Anterior cingulate cortex (tissue), 58 donors: ENCODE data around the gene PRKG1.

ENCODE experiments used
- DNase-seq, 58 donors: peaks; one replicate each; lab custom pipeline; 2025; lab: John Stamatoyannopoulos, UW

Gene PRKG1

GRCh38 chr10:52248697-52249306 is 1174.5 kb downstream of the PRKG1 start:
- no peak for DNase-seq

DNA sequence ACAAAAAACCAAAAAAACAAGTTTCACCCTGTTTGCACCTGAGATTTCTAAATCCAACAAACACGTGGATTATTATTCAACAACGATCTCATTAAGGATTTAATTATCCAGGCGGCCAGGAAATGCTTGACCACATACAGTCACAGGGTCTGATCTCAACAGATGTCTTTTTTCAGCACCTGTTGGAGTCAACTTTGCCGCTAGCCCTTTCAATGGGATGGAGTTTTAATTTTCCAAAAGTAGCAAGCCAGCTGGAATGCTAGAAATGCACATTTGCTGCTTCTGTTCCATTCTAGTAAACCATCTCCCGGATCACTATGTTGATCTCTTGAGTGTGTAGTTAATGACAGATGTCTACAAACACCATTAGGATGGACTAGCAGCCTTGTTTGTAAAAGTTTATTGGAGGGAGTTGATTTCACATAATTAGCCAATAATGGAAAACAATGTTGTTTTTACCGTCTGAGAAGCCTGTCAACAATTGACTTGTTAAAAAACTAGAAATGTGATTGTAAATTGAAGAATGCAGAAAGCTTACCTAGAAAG is 1175.6 kb downstream of the PRKG1 start:
- DNase-seq, result no peak

DNA sequence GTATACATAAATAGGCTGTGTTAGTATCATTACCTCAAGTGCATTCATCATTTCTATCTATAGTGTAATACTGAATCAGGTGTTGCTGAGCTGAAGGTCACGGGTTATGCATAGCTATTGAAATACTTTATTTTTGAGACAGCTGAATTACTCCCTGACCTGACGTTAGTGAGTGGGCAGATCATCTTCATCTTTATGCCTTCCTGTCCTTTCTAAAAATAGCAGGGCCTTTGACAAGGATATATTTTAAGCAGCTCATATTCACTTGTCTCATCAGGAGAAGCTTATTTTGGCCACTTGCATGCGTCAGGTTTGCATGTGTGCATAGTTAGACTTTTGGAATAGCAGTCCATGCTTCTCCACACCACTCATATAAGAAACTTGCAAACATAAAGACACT is 1176.2 kb downstream of the PRKG1 start:
- no peak for DNase-seq

DNA sequence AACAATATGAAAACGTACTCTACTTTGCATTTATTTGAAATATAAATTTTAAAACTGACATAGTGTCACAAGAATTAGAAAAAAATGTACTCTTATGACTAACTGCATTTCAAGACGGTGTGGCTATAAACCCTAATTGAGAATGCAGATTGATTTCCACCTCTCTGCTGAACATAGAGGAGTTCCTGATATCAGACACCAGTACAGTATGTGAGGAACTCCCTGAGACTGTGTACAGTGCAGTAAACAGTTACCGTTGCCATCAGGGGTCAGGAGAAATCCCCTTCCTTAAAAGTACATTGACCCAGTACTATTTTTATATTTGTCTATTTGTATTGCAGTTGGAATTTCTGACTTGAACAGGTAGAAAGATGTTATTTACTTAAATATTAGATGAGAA is 1178.0 kb downstream of the PRKG1 start:
- no peak for DNase-seq

DNA sequence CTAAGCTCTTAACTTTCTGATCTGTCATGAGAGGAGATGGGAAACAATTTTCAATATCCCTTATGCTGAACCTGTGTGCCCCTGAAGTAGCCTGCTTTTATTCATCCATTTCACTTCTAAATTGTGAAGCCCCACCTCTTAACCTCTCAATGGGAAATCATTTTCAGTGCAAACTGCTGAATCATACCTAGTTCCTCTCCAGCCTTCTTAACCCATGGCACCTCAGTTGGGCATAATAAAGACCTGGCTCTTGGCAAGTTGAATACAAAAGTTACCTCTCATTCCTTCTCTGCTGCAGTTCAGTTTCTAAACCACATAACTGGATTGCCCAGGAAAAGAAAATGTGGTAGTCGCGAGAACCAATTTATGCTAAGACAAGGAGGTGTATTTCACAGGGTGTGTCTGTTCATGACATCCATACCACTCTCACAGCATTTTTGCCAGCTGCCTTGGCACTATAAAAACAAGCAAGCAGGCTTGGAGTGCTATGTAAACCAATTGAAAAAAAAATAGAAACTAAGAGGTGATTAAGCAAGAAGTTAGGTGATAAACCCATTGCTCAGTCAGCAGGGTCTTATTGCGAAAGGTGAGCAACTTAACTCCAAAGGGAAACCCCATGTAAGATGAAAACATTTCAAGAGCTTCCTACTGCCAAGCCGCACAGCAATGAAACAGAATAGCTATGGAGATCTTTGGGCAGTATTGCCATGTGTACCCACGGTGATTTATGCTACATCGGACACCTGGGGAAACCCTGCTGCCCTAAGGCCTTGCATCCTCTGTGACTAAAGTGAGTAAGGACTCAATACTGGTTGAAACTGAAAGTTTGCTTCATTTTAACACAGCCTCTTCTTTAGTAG is 1182.8 kb downstream of the PRKG1 start:
- no peak for DNase-seq

DNA sequence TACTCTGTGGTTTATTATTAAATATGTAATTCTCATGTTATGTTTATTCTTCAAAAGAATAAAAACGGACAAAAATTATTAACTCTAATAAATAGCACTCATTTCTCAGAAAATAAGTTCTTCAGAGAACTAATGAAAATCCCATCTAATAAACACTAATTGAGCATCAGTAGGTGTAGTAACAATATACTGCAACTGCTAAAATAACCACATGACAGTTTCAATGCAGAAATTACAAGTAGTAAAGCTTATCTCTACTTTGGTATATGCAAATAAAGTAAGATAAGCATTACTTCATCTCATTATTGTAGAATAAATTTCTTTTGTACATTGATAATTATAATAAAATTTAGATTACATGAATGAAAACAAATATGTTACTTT is 1183.4 kb downstream of the PRKG1 start:
- DNase-seq, result no peak

DNA sequence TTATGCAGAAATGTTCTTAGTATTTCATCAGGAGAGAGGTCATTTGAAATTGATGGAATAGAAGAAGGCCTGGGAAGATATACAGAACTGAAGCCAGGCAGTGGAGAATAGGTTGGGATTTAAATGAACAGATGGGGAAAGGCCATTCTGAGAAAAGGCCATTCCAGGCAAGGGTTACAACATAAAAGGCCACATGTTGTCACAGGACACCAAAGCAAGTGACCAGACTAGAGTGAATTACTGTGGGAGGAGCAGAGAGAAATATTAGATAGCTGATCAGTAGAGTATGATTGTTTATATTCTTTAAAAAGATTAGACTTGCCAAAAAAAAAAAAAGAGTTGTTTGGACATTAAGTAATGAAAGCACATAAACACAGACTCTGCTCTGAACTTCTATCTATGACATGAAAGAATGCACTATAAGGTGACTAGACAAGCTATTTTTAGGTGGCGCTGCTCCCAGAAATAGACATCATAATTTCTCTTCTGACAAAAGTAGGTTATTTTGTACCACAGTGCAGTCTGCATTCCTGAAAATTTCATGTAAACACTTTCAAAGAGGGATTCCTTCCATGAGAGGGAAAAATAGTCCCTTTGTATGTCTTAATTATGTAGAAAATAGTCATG is 1184.6 kb downstream of the PRKG1 start:
- no peak for DNase-seq

- DNase-seq, result no peak
Observed at GRCh38 chr10:52259426-52259812, 1185.1 kb downstream of the PRKG1 start.

- DNase-seq, result no peak
Observed at GRCh38 chr10:52261362-52261761, 1187.1 kb downstream of the PRKG1 start.

DNA sequence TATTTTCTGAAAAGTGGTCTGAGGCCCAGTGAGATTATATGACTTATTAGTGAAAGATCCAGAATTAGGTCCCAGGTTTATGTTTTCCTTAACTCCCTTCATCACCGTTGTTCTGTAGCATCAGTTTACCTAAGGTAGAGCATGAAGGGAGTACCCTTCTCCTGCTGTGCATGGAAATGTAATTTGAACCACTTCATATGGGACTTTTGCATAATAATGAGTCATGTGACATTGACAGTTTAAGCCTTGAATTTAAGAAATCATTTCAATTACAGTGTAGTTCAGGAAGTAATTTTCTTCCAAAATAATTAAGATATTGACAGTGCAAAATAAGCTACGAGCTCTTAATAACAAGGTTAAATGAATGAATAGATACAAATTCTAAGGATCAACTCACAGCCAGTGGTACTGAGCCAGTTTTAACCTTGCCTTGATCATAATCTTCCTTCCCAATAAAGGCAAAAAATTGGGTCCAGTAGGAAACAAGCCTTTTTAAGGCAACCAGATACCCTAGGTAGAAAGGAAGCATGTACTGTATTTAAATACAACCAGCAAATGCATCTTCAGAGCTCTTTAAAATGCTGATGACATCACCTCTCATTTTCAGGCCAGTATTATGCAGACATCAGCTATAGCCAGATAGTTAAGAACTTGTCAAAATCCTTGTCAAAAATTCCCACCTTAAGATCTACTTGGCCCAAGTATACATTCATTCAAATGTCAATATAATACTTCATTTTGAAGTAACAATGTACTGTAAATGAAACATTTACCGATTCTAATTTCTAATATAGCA is 1191.0 kb downstream of the PRKG1 start:
- no peak for DNase-seq

GRCh38 chr10:52266858-52267257 is 1192.6 kb downstream of the PRKG1 start:
- DNase-seq, result no peak

- DNase-seq, result no peak
Observed at GRCh38 chr10:52268790-52269189, 1194.5 kb downstream of the PRKG1 start.

DNA sequence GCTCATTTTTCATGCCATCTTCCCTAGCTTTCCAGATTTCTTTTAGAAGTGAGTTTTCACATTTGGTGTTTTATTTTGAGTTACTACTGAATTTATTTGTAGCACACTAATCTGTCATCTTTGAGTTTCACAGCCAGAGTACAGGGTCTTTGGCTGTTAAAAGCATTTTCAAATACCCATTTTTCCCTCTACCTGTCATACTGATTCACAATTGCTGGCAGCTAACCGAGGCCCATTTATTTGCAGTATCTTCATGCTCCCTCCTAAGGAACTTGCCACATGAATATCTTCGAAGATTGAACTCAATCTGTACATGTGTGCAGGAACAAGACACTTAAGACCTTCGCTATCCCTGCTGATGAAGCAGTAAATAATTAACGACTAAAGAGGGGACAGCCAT is 1194.9 kb downstream of the PRKG1 start:
- DNase-seq, result no peak

- no peak for DNase-seq
Observed at GRCh38 chr10:52276163-52276562, 1201.9 kb downstream of the PRKG1 start.

DNA sequence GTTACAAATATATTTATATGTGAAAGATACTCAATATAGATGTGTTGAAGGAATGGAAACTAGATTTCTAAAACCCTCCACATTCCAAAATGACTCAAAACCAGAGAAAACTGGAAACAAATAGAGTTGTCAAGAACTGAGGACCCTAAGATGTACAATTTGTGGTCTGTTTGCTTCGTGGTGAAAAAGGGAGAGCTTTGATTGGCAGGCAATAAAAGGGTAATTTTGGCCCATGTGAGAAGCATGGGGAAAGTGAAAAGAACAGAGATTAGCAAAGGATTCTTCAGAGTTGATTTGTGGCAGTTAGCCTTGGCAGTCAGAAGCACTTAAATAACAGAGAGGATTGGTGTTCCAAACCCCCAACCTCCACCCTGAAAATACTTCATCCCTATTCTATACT is 1202.7 kb downstream of the PRKG1 start:
- DNase-seq, result no peak

- no peak for DNase-seq
Observed at GRCh38 chr10:52279546-52279945, 1205.3 kb downstream of the PRKG1 start.

- no peak for DNase-seq
Observed at GRCh38 chr10:52280051-52280450, 1205.8 kb downstream of the PRKG1 start.

DNA sequence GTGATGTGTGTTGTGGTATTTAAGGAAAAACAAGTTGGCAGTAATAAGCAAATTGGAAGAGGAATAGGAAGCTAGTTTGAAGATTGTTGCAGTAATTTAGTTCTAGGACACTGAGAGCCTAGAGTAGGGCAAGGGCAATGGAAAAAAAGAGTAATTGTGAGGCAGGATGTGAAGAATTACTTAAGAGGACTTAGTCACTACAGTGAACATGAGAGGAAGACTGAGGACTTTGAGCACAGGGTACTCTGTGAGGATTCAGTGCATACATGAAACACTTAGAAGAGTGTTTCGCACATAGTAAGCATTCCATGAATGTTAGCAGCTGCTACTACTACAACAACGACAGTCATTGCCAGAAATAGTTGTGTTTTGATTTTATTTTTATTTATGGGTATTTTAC is 1208.9 kb downstream of the PRKG1 start:
- no peak for DNase-seq

GRCh38 chr10:52284416-52285013 is 1210.2 kb downstream of the PRKG1 start:
- DNase-seq, result no peak

- no peak for DNase-seq
Observed at GRCh38 chr10:52287866-52288265, 1213.6 kb downstream of the PRKG1 start.
